Glutamatergic neuron (in vitro differentiated cells): Measurements from ENCODE around the gene SLC13A1. TPM values are rescaled to one million over a fixed set of nuclear protein-coding genes. Genes with fewer than 3 reads are reported as not detected.

Experiments used
- DNase-seq: peaks from one replicate; pipeline ENCODE4 v3.0.0; 2022
- H3K27ac Mint-ChIP-seq: one replicate; pipeline ENCODE4 v1.8.0; 2020; ENCODE audit warnings: mild to moderate bottlenecking, mixed read lengths, inconsistent platforms; ENCODE audit not compliant: unreplicated experiment
- H3K27me3 Mint-ChIP-seq: one replicate; pipeline ENCODE4 v1.8.0; 2020; ENCODE audit warnings: mild to moderate bottlenecking, moderate library complexity, mixed read lengths, inconsistent platforms; ENCODE audit not compliant: unreplicated experiment
- H3K36me3 Mint-ChIP-seq: one replicate; pipeline ENCODE4 v1.8.0; 2020; ENCODE audit warnings: mild to moderate bottlenecking, mixed read lengths, inconsistent platforms; ENCODE audit not compliant: unreplicated experiment
- H3K4me1 Mint-ChIP-seq: one replicate; pipeline ENCODE4 v1.8.0; 2020; ENCODE audit warnings: mild to moderate bottlenecking, low read depth, mixed read lengths, inconsistent platforms; ENCODE audit not compliant: unreplicated experiment
- H3K4me3 Mint-ChIP-seq: one replicate; pipeline ENCODE4 v1.8.0; 2020; ENCODE audit warnings: mild to moderate bottlenecking, mixed read lengths, inconsistent platforms; ENCODE audit not compliant: unreplicated experiment
- H3K9me3 Mint-ChIP-seq: one replicate; pipeline ENCODE4 v1.8.0; 2020; ENCODE audit warnings: mild to moderate bottlenecking, moderate library complexity, mixed read lengths, inconsistent platforms; ENCODE audit not compliant: unreplicated experiment
- long read RNA-seq: library from polyadenylated mRNA; unstranded; transcript quantifications from one replicate; pipeline ENCODE4 v2.0.0, GENCODE V29; 2020; ENCODE audit not compliant: unreplicated experiment
- total RNA-seq: library from RNA; stranded (reverse); fragmentation: NEBNext Ultra II Directional; extraction: Animal tissue kit (Norgen Biotek cat#: 25700); gene quantifications from one replicate; pipeline ENCODE4 v1.2.1, GENCODE V29; 2021; ENCODE audit not compliant: unreplicated experiment
- TF ChIP-seq, protein P1 (sequence below): fragments of 200-600 bp; sonication (generic); IDR thresholded peaks from one replicate; pipeline ENCODE4 v1.5.0; 2021; ENCODE audit not compliant: partially characterized antibody, unreplicated experiment

SLC13A1 gene, protein sequence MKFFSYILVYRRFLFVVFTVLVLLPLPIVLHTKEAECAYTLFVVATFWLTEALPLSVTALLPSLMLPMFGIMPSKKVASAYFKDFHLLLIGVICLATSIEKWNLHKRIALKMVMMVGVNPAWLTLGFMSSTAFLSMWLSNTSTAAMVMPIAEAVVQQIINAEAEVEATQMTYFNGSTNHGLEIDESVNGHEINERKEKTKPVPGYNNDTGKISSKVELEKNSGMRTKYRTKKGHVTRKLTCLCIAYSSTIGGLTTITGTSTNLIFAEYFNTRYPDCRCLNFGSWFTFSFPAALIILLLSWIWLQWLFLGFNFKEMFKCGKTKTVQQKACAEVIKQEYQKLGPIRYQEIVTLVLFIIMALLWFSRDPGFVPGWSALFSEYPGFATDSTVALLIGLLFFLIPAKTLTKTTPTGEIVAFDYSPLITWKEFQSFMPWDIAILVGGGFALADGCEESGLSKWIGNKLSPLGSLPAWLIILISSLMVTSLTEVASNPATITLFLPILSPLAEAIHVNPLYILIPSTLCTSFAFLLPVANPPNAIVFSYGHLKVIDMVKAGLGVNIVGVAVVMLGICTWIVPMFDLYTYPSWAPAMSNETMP
- total RNA-seq = not detected
- long read RNA-seq = 0 reads

DNA sequence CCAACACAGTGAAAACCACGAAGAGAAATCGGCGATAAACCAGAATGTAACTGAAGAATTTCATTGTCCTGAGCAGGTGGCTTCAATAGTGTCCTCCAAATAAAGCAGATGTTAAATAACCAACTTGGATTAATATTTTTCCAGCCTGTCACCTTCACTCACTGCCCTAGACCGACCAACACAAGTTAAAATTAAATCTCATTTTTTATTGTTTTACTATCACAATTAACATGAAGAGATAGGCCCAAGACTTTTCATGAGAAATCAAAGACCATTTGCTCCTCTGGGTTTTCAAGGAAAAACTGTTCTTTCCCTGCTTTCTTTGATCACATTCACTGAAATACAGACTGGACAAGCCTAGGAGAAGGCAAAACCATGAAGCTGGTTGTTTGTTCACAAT lies at the start of gene SLC13A1:
TSS of gene SLC13A1 (minus strand) at position 87 of the 400 bp plus-strand sequence. CDS start at position 64, 23 bp downstream.
- Mint-ChIP-seq H3K27ac (no peak within 1 kb of the TSS), H3K9me3 (peaks cover 3% of the 10 kb centered on the region), H3K27me3 (no peaks in the 10 kb centered on the region), H3K4me1 (no peaks in the 10 kb centered on the region), H3K4me3 (no peak within 1 kb of the TSS), H3K36me3 (no peaks in the 10 kb centered on the region)
- TF ChIP-seq, protein P1, sequence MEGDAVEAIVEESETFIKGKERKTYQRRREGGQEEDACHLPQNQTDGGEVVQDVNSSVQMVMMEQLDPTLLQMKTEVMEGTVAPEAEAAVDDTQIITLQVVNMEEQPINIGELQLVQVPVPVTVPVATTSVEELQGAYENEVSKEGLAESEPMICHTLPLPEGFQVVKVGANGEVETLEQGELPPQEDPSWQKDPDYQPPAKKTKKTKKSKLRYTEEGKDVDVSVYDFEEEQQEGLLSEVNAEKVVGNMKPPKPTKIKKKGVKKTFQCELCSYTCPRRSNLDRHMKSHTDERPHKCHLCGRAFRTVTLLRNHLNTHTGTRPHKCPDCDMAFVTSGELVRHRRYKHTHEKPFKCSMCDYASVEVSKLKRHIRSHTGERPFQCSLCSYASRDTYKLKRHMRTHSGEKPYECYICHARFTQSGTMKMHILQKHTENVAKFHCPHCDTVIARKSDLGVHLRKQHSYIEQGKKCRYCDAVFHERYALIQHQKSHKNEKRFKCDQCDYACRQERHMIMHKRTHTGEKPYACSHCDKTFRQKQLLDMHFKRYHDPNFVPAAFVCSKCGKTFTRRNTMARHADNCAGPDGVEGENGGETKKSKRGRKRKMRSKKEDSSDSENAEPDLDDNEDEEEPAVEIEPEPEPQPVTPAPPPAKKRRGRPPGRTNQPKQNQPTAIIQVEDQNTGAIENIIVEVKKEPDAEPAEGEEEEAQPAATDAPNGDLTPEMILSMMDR = no peak
- no peak for DNase-seq

DNA sequence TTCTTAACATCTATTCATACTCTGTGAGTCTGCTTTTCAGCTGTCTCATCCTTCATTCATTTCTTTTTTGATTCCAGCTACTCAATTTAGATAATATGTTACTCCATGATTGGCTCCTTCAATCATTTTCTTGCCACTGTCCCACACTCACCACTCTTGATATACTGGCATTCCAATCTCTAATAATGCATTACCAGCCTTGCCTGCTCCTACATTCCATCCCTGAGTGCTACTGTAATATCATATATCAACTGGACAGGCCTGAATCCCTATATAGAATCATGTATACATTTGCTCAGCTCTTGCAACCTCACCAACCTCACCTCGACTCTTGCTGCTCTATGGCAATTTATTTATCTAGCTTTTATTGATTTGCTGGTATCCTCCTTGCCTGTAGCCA lies 45.0 kb upstream of the SLC13A1 start:
- no peaks in the 10 kb centered on the region for H3K9me3 Mint-ChIP-seq
- H3K27ac Mint-ChIP-seq = no peak overlapping the region
- H3K27me3 Mint-ChIP-seq = no peaks in the 10 kb centered on the region
- no peak for DNase-seq
- no peak overlapping the region for H3K4me3 Mint-ChIP-seq
- TF ChIP-seq, protein P1 = no peak
- H3K4me1 Mint-ChIP-seq = no peaks in the 10 kb centered on the region
- H3K36me3 Mint-ChIP-seq = no peaks in the 10 kb centered on the region

DNA sequence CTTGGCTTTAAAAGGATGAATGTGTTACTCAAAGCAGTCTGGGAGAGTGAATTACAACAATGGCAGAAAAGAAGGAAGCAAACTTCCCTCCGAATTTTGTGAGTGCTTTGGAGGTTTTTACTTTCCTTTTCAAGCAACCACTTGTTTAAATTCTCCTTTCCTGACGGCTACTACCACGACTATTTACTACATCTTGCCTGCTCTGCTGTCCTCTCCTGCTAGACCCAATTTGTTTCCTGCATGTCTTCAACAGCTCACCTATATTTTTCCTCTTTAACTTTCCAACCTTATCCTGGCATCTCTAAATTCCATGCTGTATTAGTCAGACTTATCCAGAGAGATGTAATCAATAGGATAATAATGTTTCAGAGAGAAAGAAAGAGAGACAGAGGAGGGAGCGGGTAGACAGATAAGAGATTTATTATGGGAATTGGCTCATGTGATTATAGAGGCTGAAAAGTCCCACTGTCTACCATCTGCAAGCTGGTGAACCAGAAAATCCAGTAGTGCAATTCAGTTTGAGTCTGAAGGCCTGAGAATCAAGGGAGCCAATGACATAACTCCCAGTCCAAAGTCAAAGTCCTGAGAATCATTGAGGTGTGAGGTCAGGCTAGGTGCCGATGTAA lies 42.8 kb upstream of the SLC13A1 start:
- Mint-ChIP-seq H3K36me3 (no peaks in the 10 kb centered on the region), H3K27me3 (no peaks in the 10 kb centered on the region), H3K27ac (no peak overlapping the region), H3K4me3 (no peak overlapping the region), H3K9me3 (no peaks in the 10 kb centered on the region), H3K4me1 (no peaks in the 10 kb centered on the region)
- TF ChIP-seq, protein P1 = no peak
- DNase-seq = no peak

DNA sequence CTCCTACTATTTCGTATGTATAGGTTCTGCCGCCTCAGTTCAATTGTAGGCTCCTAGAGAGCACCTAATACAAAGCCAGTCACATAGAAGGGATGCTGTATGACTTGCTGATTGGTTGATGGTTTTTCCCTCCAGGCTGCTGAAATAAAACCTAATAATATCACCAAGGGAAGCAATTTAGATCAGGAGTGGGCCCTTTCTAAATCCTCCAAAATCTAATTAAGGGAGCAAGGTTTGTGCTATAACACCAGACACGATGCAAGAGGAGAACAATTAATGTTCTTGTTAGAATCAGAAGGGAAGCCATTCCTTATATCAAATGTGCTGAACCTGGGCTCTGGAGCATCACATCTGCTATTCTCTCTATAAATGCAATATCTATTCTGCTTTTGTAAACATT lies 42.0 kb upstream of the SLC13A1 start:
- no peaks in the 10 kb centered on the region for H3K9me3 Mint-ChIP-seq

More for the DNA sequence above, 42.0 kb upstream of the SLC13A1 start:
- TF ChIP-seq, protein P1 = no peak
- no peaks in the 10 kb centered on the region for H3K36me3 Mint-ChIP-seq
- H3K27me3 Mint-ChIP-seq = no peaks in the 10 kb centered on the region
- no peaks in the 10 kb centered on the region for H3K4me1 Mint-ChIP-seq
- H3K27ac Mint-ChIP-seq = no peak overlapping the region
- no peak overlapping the region for H3K4me3 Mint-ChIP-seq
- DNase-seq = no peak
